C4-2B (cell line): ENCODE measurements around the gene FUT2.

Experiments
- ZFX ChIP-seq: fragments of 450-650 bp; IDR thresholded peaks from 2 replicates; pipeline ENCODE4 v1.6.1; 2017
- TF ChIP-seq, protein P1 (sequence below): fragments of 450-650 bp; conservative IDR thresholded peaks from 2 replicates; pipeline ENCODE4 v1.5.1; 2017; ENCODE audit warnings: mild to moderate bottlenecking

DNA sequence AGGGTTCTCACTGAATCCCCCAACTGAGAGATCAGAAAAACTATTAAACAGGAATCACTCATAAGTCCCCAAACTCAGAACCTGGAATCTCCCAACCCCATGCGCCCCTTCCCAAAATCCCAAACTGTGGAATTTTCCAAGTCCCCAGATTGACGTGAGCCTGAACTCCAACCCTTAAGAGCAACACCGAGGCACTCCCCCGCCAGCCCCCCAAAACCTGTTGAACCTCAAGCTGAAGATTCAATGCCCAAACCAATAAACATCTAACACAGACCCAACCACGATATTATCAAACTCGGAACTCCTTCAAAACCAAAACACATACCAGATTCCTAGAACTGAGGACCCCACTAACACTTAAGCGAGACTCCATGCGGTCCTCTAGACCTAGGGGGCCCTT is 50.3 kb downstream of the FUT2 start:
- TF ChIP-seq, protein P1, sequence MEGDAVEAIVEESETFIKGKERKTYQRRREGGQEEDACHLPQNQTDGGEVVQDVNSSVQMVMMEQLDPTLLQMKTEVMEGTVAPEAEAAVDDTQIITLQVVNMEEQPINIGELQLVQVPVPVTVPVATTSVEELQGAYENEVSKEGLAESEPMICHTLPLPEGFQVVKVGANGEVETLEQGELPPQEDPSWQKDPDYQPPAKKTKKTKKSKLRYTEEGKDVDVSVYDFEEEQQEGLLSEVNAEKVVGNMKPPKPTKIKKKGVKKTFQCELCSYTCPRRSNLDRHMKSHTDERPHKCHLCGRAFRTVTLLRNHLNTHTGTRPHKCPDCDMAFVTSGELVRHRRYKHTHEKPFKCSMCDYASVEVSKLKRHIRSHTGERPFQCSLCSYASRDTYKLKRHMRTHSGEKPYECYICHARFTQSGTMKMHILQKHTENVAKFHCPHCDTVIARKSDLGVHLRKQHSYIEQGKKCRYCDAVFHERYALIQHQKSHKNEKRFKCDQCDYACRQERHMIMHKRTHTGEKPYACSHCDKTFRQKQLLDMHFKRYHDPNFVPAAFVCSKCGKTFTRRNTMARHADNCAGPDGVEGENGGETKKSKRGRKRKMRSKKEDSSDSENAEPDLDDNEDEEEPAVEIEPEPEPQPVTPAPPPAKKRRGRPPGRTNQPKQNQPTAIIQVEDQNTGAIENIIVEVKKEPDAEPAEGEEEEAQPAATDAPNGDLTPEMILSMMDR = no peak
- TF ChIP-seq ZFX = no peak
